WTC11 (cell line): ENCODE measurements around the gene GPATCH2. TPM values are rescaled to one million over a fixed set of nuclear protein-coding genes. Genes with fewer than 3 reads are reported as not detected.

ENCODE experiments used
- ATAC-seq: fragments of 200-7000 bp; cut with Tn5 transposase; 2 replicates; pipeline ENCODE4 v1.10.0; 2021; ENCODE audit warnings: mild to moderate bottlenecking, moderate library complexity
- CTCF ChIA-PET: fragments of 300-600 bp; sonication (Branson Sonifier 250); formaldehyde crosslinking; loops from one replicate; lab custom pipeline; 2021; ENCODE audit warnings: antibody characterized with exemption; lab: Charles Lee
- POLR2A ChIA-PET: fragments of 350-600 bp; sonication (Branson Sonifier 250); formaldehyde crosslinking; loops from one replicate; lab custom pipeline; 2021; ENCODE audit warnings: antibody characterized with exemption; lab: Charles Lee
- DNase-seq: peaks from one replicate; pipeline ENCODE4 v3.0.0; 2021; ENCODE audit warnings: low spot score
- H3K27ac Mint-ChIP-seq: 2 replicates; pipeline ENCODE4 v1.8.0; 2021; ENCODE audit warnings: mixed read lengths
- H3K27me3 Mint-ChIP-seq: 2 replicates; pipeline ENCODE4 v1.8.0; 2021; ENCODE audit warnings: low read depth, mild to moderate bottlenecking, moderate library complexity, mixed read lengths
- H3K36me3 Mint-ChIP-seq: 2 replicates; pipeline ENCODE4 v1.8.0; 2021; ENCODE audit warnings: mixed read lengths
- H3K4me1 Mint-ChIP-seq: 2 replicates; pipeline ENCODE4 v1.8.0; 2022; ENCODE audit warnings: mixed read lengths
- H3K4me3 Mint-ChIP-seq: 2 replicates; pipeline ENCODE4 v1.8.0; 2021; ENCODE audit warnings: mild to moderate bottlenecking, moderate library complexity, mixed read lengths
- H3K9me3 Mint-ChIP-seq: 2 replicates; pipeline ENCODE4 v1.8.0; 2021; ENCODE audit warnings: mixed read lengths
- ATF6 ChIP-seq: sonication (generic); formaldehyde crosslinking; IDR thresholded peaks from 2 replicates; pipeline ENCODE4 v1.8.1; 2023; ENCODE audit warnings: mild to moderate bottlenecking, missing genetic modification reagents
- CBFB ChIP-seq: sonication (generic); formaldehyde crosslinking; IDR thresholded peaks from 2 replicates; pipeline ENCODE4 v1.8.1; 2022; ENCODE audit warnings: mild to moderate bottlenecking, low read depth, missing genetic modification reagents
- CTCF ChIP-seq: fragments of 200-600 bp; IDR thresholded peaks from 2 replicates; pipeline ENCODE4 v1.8.0; 2022; ENCODE audit warnings: antibody characterized with exemption
- E2F4 ChIP-seq: sonication (generic); formaldehyde crosslinking; IDR thresholded peaks from 2 replicates; pipeline ENCODE4 v1.8.1; 2022; ENCODE audit warnings: low read depth, mild to moderate bottlenecking, moderate library complexity, missing genetic modification reagents, borderline replicate concordance
- EMX1 ChIP-seq: fragments of 250-450 bp; sonication (Bioruptor Pico); IDR thresholded peaks from 2 replicates; pipeline ENCODE4 v1.8.0; 2021; ENCODE audit warnings: mild to moderate bottlenecking
- FOXJ3 ChIP-seq: sonication (generic); formaldehyde crosslinking; IDR thresholded peaks from 2 replicates; pipeline ENCODE4 v1.9.0; 2021; ENCODE audit warnings: missing genetic modification reagents, mild to moderate bottlenecking, borderline replicate concordance
- GABPB1 ChIP-seq: sonication (generic); formaldehyde crosslinking; IDR thresholded peaks from 2 replicates; pipeline ENCODE4 v1.8.1; 2023; ENCODE audit warnings: mild to moderate bottlenecking, missing genetic modification reagents
- HMGA2 ChIP-seq: fragments of 250-450 bp; sonication (Bioruptor Pico); IDR thresholded peaks from 2 replicates; pipeline ENCODE4 v1.4.0; 2021; ENCODE audit warnings: mild to moderate bottlenecking, moderate library complexity
- IRF2 ChIP-seq: sonication (generic); formaldehyde crosslinking; IDR thresholded peaks from 2 replicates; pipeline ENCODE4 v1.8.0; 2022; ENCODE audit warnings: low read depth, missing genetic modification reagents, borderline replicate concordance
- JAZF1 ChIP-seq: fragments of 250-450 bp; sonication (Bioruptor Pico); IDR thresholded peaks from 2 replicates; pipeline ENCODE4 v1.9.0; 2021; ENCODE audit warnings: moderate library complexity, mild to moderate bottlenecking, inconsistent platforms
- JUN ChIP-seq: sonication (generic); formaldehyde crosslinking; IDR thresholded peaks from 2 replicates; pipeline ENCODE4 v1.8.0; 2023; ENCODE audit warnings: mild to moderate bottlenecking, missing genetic modification reagents
- RORB ChIP-seq: fragments of 250-450 bp; sonication (Bioruptor Pico); IDR thresholded peaks from 2 replicates; pipeline ENCODE4 v1.9.0; 2021; ENCODE audit warnings: mild to moderate bottlenecking
- TEAD1 ChIP-seq: sonication (generic); formaldehyde crosslinking; IDR thresholded peaks from 2 replicates; pipeline ENCODE4 v1.8.0; 2022; ENCODE audit warnings: mild to moderate bottlenecking, missing genetic modification reagents
- USF1 ChIP-seq: sonication (generic); formaldehyde crosslinking; IDR thresholded peaks from 2 replicates; pipeline ENCODE4 v1.8.0; 2022; ENCODE audit warnings: mild to moderate bottlenecking, missing genetic modification reagents
- ZNF138 ChIP-seq: sonication (generic); formaldehyde crosslinking; conservative IDR thresholded peaks from 2 replicates; pipeline ENCODE4 v1.8.1; 2022; ENCODE audit warnings: mild to moderate bottlenecking, moderate library complexity, missing genetic modification reagents
- ZNF232 ChIP-seq: sonication (generic); formaldehyde crosslinking; IDR thresholded peaks from 2 replicates; pipeline ENCODE4 v1.8.0; 2022; ENCODE audit warnings: mild to moderate bottlenecking, missing genetic modification reagents
- ZNF396 ChIP-seq: fragments of 250-450 bp; sonication (Bioruptor Pico); IDR thresholded peaks from 2 replicates; pipeline ENCODE4 v1.8.0; 2021; ENCODE audit warnings: mild to moderate bottlenecking, moderate library complexity, borderline replicate concordance
- ZNF423 ChIP-seq: fragments of 250-450 bp; sonication (Bioruptor Pico); IDR thresholded peaks from 2 replicates; pipeline ENCODE4 v2.1.2; 2022; ENCODE audit warnings: mild to moderate bottlenecking, moderate library complexity
- total RNA-seq: library from RNA; stranded (reverse); gene quantifications from 3 replicates; pipeline ENCODE4 v1.2.3, GENCODE V29; 2021
- TF ChIP-seq, protein P1 (sequence below): fragments of 250-450 bp; sonication (Bioruptor Pico); IDR thresholded peaks from 2 replicates; pipeline ENCODE4 v1.9.0; 2021; ENCODE audit warnings: moderate library complexity, mild to moderate bottlenecking, inconsistent platforms, borderline replicate concordance
- TF ChIP-seq, protein P2 (sequence below): fragments of 250-450 bp; sonication (Bioruptor Pico); conservative IDR thresholded peaks from 2 replicates; pipeline ENCODE4 v1.9.0; 2021; ENCODE audit warnings: mild to moderate bottlenecking
- TF ChIP-seq, protein P3 (sequence below): fragments of 250-450 bp; sonication (Bioruptor Pico); IDR thresholded peaks from 2 replicates; pipeline ENCODE4 v1.8.0; 2021; ENCODE audit warnings: mild to moderate bottlenecking
- TF ChIP-seq, protein P4 (sequence below): sonication (generic); formaldehyde crosslinking; IDR thresholded peaks from 2 replicates; pipeline ENCODE4 v1.8.0; 2023; ENCODE audit warnings: missing genetic modification reagents

GPATCH2 gene
- total RNA-seq, 1 experiment from 2014 or later = 11.5 TPM

- TF ChIP-seq, protein P1, sequence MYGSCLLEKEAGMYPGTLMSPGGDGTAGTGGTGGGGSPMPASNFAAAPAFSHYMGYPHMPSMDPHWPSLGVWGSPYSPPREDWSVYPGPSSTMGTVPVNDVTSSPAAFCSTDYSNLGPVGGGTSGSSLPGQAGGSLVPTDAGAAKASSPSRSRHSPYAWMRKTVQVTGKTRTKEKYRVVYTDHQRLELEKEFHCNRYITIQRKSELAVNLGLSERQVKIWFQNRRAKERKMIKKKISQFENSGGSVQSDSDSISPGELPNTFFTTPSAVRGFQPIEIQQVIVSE (CRISPR knock-in tag) = no peak
Measured at GRCh38 chr1:217417363-217417762, 213.5 kb downstream of the GPATCH2 start (continued).

DNA sequence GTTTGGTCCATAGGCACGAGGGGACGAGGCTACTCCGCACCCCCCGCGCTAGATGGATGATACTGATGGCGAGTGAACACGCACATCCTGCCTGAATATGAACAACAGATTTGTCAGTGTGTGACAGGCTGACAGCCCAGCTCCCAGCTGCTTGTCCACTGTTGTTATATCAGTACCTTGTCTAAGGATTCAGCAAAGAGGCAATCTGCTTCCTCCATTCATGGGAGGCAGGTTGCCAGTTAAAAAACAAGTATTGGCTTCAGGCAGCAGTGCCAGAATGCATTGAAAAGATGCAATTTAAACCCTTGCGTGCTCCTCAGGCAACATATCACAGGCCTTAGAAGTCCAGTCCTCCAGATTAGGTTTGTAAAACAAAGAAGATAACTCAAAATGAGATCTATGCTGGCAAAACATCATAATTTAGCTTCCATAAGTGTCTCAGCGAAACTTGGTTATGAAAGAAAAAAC lies 223.3 kb downstream of the GPATCH2 start:
- Mint-ChIP-seq H3K27me3 (no peaks in the 10 kb centered on the region), H3K4me1 (peaks cover 6% of the 10 kb centered on the region), H3K27ac (no peak overlapping the region), H3K4me3 (no peak overlapping the region), H3K9me3 (no peaks in the 10 kb centered on the region), H3K36me3 (no peaks in the 10 kb centered on the region)
- TF ChIP-seq, protein P2, sequence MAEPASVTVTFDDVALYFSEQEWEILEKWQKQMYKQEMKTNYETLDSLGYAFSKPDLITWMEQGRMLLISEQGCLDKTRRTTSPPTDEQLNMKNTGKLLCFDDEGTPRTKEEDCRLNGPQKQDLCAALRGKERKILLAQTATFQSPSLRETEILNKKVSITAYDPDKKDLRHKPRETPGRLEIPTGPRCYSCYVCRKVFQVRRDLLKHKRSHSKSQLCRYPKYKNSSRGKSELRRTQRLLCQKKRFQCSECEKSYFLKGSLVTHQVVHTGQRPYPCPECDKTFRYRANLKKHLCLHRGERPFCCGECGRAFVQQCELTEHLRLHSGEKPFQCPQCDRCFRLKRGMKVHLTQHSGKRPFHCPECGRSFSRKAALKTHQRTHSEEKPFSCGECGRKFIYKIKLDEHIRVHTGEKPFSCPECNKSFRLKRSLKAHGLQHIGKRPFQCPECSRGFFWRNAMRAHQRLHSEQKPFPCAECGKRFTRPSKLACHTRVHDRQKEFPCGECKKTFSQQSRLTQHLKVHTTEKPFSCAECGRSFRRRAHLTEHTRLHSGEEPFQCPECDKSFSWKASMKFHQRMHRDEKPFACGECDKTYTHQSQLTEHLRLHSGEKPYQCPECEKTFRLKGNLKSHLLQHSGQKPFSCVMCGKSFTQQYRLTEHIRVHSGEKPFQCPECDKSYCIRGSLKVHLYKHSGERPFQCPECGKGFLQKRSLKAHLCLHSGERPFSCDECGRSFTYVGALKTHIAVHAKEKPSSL = no peak
- TF ChIP-seq GABPB1 (CRISPR knock-in tag) (no peak), CBFB (no peak)
- TF ChIP-seq, protein P3, sequence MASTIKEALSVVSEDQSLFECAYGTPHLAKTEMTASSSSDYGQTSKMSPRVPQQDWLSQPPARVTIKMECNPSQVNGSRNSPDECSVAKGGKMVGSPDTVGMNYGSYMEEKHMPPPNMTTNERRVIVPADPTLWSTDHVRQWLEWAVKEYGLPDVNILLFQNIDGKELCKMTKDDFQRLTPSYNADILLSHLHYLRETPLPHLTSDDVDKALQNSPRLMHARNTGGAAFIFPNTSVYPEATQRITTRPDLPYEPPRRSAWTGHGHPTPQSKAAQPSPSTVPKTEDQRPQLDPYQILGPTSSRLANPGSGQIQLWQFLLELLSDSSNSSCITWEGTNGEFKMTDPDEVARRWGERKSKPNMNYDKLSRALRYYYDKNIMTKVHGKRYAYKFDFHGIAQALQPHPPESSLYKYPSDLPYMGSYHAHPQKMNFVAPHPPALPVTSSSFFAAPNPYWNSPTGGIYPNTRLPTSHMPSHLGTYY = no peak
- CTCF ChIA-PET = no interaction called here
- no peak for DNase-seq
- POLR2A ChIA-PET = no interaction called here
- no peak for ATAC-seq

GRCh38 chr1:217403026-217403720 lies 227.7 kb downstream of the GPATCH2 start:
- Mint-ChIP-seq H3K4me1 (peaks cover 7% of the 10 kb centered on the region), H3K36me3 (no peaks in the 10 kb centered on the region), H3K27ac (no peak overlapping the region), H3K4me3 (no peak overlapping the region), H3K9me3 (no peaks in the 10 kb centered on the region), H3K27me3 (no peaks in the 10 kb centered on the region)
- ChIA-PET CTCF (no interaction called here), POLR2A (interaction anchor here (0.5 kb wide), 1 partner anchor 724 kb away, joined by 3 read pairs; no protein-coding TSS in a partner anchor)
- ATAC-seq = peak; percentile 30
- DNase-seq = no peak
- TF ChIP-seq ZNF232 (CRISPR knock-in tag) (no peak), JUN (CRISPR knock-in tag) (no peak), ZNF423 (CRISPR knock-in tag) (no peak), IRF2 (CRISPR knock-in tag) (no peak), ZNF138 (CRISPR knock-in tag) (no peak), ZNF396 (no peak), FOXJ3 (no peak), ATF6 (CRISPR knock-in tag) (no peak), E2F4 (CRISPR knock-in tag) (no peak), TEAD1 (CRISPR knock-in tag) (no peak), EMX1 (no peak), USF1 (CRISPR knock-in tag) (no peak), HMGA2 (no peak), RORB (CRISPR knock-in tag) (no peak), CTCF (no peak), JAZF1 (CRISPR knock-in tag) (no peak)
- TF ChIP-seq, protein P4, sequence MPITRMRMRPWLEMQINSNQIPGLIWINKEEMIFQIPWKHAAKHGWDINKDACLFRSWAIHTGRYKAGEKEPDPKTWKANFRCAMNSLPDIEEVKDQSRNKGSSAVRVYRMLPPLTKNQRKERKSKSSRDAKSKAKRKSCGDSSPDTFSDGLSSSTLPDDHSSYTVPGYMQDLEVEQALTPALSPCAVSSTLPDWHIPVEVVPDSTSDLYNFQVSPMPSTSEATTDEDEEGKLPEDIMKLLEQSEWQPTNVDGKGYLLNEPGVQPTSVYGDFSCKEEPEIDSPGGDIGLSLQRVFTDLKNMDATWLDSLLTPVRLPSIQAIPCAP (CRISPR knock-in tag) = no peak
